T-cell (primary cell): ENCODE measurements around the gene MAN1C1. TPM values are rescaled to one million over a fixed set of nuclear protein-coding genes. Genes with fewer than 3 reads are reported as not detected.
A peak's percentile ranks its signal among the peaks of the same experiment; 100 is the strongest.

Source experiments
- ATAC-seq, 4 experiments: fragments of 200-7000 bp in 3 of 4; fragments of 150-1000 bp in 1 of 4; cut with Tn5 transposase; replicated peaks in 1 of 4; 1 replicate in 3 of 4; 2 replicates in 1 of 4; pipeline ENCODE4 v1.10.0; 2021; ENCODE audit warnings: moderate library complexity in 3 of 4, mild to moderate bottlenecking in 2 of 4, moderate number of reproducible peaks in 1 of 4
- CTCF ChIA-PET, 2 donors: fragments of 300-600 bp; sonication (Branson Sonifier 250); formaldehyde crosslinking; loops; one replicate each; lab custom pipeline; 2022; ENCODE audit warnings: antibody characterized with exemption in 2 of 2; lab: Charles Lee
- POLR2A ChIA-PET, 2 donors: fragments of 300-600 bp; sonication (Branson Sonifier 250); formaldehyde crosslinking; loops; one replicate each; lab custom pipeline; 2022; ENCODE audit warnings: antibody characterized with exemption in 2 of 2; lab: Charles Lee
- DNase-seq, 35 experiments: peaks; one replicate each; pipeline versions ENCODE4 v3.0.0 to v3.0.0-alpha.2; 2013 to 2023
- H3K27ac ChIP-seq: one replicate; pipeline ENCODE4 v1.5.1; 2013; ENCODE audit warnings: low read length
- H3K27me3 ChIP-seq, 2 experiments: replicated peaks in 1 of 2; 1 replicate in 1 of 2; 2 replicates in 1 of 2; pipeline versions ENCODE4 v1.6.1 to v1.7.0; 2013; ENCODE audit warnings: low read length in 1 of 2, mixed read lengths in 1 of 2; ENCODE audit not compliant: control insufficient read depth in 2 of 2, insufficient read depth in 2 of 2; ENCODE audit errors: extremely low read depth in 1 of 2
- H3K36me3 ChIP-seq, 2 donors: 1 replicate in 1 of 2; 2 replicates in 1 of 2; pipeline versions ENCODE4 v1.6.1 to v1.7.0; 2013; ENCODE audit warnings: low read length in 1 of 2; ENCODE audit not compliant: control insufficient read depth in 2 of 2, insufficient read depth in 1 of 2; ENCODE audit errors: extremely low read depth in 1 of 2
- H3K4me1 ChIP-seq, 2 experiments: 1 replicate in 1 of 2; 2 replicates in 1 of 2; pipeline versions ENCODE4 v1.6.1 to v1.7.0; 2013; ENCODE audit warnings: low read length in 2 of 2, mixed read lengths in 1 of 2; ENCODE audit not compliant: insufficient read depth in 2 of 2, control insufficient read depth in 1 of 2; ENCODE audit errors: extremely low read depth in 1 of 2
- H3K4me3 ChIP-seq, 2 donors: 1 replicate in 1 of 2; 2 replicates in 1 of 2; pipeline versions ENCODE4 v1.5.1 to v1.7.0; 2013; ENCODE audit warnings: mild to moderate bottlenecking in 2 of 2, low read length in 1 of 2, moderate library complexity in 1 of 2; ENCODE audit not compliant: control insufficient read depth in 1 of 2; ENCODE audit errors: extremely low read depth in 1 of 2
- H3K9me3 ChIP-seq: 2 replicates; pipeline ENCODE4 v1.7.0; 2013
- H3K27ac Mint-ChIP-seq, 2 donors: one replicate each; pipeline ENCODE4 v1.8.0; 2020 to 2021; ENCODE audit warnings: mild to moderate bottlenecking in 2 of 2, mixed read lengths in 2 of 2
- H3K27me3 Mint-ChIP-seq, 2 donors: one replicate each; pipeline ENCODE4 v1.8.0; 2021 to 2022; ENCODE audit warnings: mixed read lengths in 2 of 2
- H3K36me3 Mint-ChIP-seq: one replicate; pipeline ENCODE4 v1.8.0; 2021; ENCODE audit warnings: mixed read lengths
- H3K4me1 Mint-ChIP-seq, 3 donors: one replicate each; pipeline ENCODE4 v1.8.0; 2020 to 2022; ENCODE audit warnings: mixed read lengths in 3 of 3, mild to moderate bottlenecking in 1 of 3
- H3K4me3 Mint-ChIP-seq, 3 donors: one replicate each; pipeline ENCODE4 v1.8.0; 2020 to 2022; ENCODE audit warnings: mild to moderate bottlenecking in 3 of 3, mixed read lengths in 3 of 3, moderate library complexity in 3 of 3
- H3K9me3 Mint-ChIP-seq, 3 donors: one replicate each; pipeline ENCODE4 v1.8.0; 2020 to 2022; ENCODE audit warnings: mixed read lengths in 3 of 3
- WGBS: methylation state at CpG from one replicate; pipeline ENCODE4 v1.1.5; 2013; ENCODE audit warnings: missing lambda C conversion rate; ENCODE audit not compliant: insufficient coverage; 5-methylcytosine and 5-hydroxymethylcytosine counted together
- total RNA-seq, 35 experiments: library from RNA in 6 of 35; stranded (reverse) in 6 of 35; fragments of 120-200 nt in 1 of 35; gene quantifications; one replicate each; pipeline versions ENCODE4 v1.2.1 to v1.2.4 and lab custom pipeline; 2013 to 2026

The MAN1C1 gene
- total RNA-seq, 5 donors from 2014 or later (not counting 1 experiment from before 2014, with no cell fraction given) = 57.5 to 90.5 (median 65.5) TPM

DNA sequence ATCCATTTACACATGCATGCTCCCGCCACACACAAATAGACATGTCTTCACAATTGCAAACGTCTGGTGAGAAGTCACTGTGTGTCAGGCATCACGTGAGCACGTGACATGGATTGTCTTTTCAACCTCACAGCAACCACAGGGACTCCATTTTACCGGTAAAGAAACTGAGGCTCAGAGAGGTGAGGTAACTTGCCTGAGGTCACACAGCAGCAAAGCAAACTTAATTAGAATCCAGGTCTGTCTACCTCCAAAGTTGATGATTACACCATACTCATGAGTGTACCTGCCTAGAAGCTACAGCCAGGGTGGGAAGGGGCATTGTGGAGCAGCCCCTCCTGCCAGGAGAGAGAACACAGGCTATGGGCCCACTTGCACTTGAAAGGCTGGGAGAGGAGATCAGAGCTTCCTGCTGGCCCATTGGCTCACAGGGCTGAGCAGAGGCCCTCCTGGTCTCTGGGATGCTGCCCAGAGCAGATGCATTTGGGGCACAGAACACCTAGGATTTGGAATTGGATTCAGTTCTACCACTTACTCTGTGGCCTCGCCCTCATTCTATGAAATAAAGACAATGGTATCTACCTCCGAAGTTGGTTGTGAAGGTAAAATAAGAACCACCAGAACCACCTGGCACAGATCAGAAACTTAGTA, 139.0 kb downstream of the MAN1C1 start:
- Histone ChIP-seq H3K27me3 (no peaks in the 10 kb centered on the region), H3K4me1 (peaks cover 19 to 46% of the 10 kb centered on the region in 2 experiments), H3K27ac (no peak overlapping the region), H3K9me3 (no peaks in the 10 kb centered on the region), H3K4me3 (no peak overlapping the region), H3K36me3 (peaks cover 17 to 33% of the 10 kb centered on the region in 2 donors)
- CTCF ChIA-PET = no interaction called here
- Mint-ChIP-seq H3K9me3 (no peaks in the 10 kb centered on the region), H3K4me1 (peaks cover 44 to 67% (median 47%) of the 10 kb centered on the region in 3 donors), H3K36me3 (peaks cover 38% of the 10 kb centered on the region), H3K4me3 (peak overlapping the region in 1 of 3 donors; percentile 72), H3K27me3 (no peaks in the 10 kb centered on the region), H3K27ac (peak overlapping the region; percentile 93 to 94)
- POLR2A ChIA-PET = no interaction called here
- DNase-seq (no peak), ATAC-seq (no peak)
- WGBS = 90% methylated on average over 2 of the region's 7 CpGs

DNA sequence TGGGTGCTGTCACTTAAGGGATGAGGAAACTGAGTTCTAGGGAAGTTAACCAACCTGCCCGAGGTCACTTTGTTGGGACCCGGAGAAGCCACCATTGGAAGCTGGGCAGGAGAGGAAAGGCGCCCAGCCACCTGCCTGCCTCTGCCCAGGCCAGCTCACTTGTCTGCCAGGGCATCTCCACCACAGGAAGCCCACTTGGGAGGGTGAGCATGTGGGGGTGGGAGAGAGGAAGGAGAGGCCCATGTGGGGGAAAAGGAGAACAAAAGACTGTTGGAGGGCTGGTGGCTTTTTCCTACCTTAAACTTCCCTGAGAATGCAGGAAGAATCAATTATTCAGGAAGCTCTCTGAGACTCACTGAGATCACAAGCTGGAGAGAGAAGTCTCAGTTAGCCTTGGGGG, 139.6 kb downstream of the MAN1C1 start:
- ChIA-PET POLR2A (no interaction called here), CTCF (no interaction called here)
- no peaks in the 10 kb centered on the region for H3K27me3 ChIP-seq
- DNase-seq (no peak), ATAC-seq (no peak)
- peak overlapping the region in 1 of 3 donors; percentile 72 for H3K4me3 Mint-ChIP-seq
- H3K9me3 ChIP-seq = no peaks in the 10 kb centered on the region
- no peak overlapping the region for H3K4me3 ChIP-seq
- H3K27ac Mint-ChIP-seq = peak overlapping the region; percentile 53 to 93
- peaks cover 36% of the 10 kb centered on the region for H3K36me3 Mint-ChIP-seq
- H3K9me3 Mint-ChIP-seq = no peaks in the 10 kb centered on the region
- peaks cover 39 to 61% (median 47%) of the 10 kb centered on the region in 3 donors for H3K4me1 Mint-ChIP-seq
- peaks cover 19 to 46% of the 10 kb centered on the region in 2 experiments for H3K4me1 ChIP-seq
- H3K27ac ChIP-seq = no peak overlapping the region
- peaks cover 19 to 27% of the 10 kb centered on the region in 2 donors for H3K36me3 ChIP-seq
- WGBS = 42% methylated on average over 3 of the region's 3 CpGs
- H3K27me3 Mint-ChIP-seq = no peaks in the 10 kb centered on the region

DNA sequence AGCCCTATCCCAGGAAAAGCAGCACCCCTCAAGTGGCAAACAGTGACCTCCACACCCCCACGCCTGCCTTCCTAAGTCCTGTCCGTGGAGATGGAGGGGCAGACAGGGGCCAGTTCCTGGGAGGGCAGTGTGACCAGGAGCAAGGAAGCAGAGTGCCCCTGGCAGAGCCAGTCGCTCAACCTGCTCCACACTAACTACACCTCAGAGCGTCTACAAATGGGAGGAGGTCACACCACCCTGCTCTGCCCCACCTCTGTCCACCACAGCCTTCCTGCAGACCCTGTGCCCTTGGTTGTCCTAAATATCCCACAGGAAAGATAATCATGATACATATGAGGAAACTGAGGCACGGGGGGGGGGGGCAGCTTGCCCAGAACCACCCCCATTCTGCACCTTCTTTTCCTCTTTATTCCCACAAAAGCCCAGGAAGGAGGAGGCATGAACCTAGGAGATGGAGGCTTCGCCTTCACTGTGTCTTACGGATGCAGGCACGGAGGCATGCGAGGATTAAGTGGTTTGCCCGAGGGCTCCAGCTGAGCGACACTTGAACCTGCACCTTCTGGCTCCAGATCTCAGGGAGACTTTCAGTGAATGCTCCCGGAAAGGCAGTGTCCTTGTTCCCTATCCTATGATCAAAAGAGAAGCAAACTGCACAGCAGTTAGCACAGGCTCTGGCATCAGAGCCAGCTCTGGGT, 140.7 kb downstream of the MAN1C1 start:
- peaks cover 34 to 50% (median 40%) of the 10 kb centered on the region in 3 donors for H3K4me1 Mint-ChIP-seq
- no peaks in the 10 kb centered on the region for H3K9me3 ChIP-seq
- no peaks in the 10 kb centered on the region for H3K9me3 Mint-ChIP-seq
- H3K4me3 ChIP-seq = no peak overlapping the region
- H3K36me3 ChIP-seq = peaks cover 14 to 21% of the 10 kb centered on the region in 2 donors
- DNase-seq = no peak
- 96% methylated on average over 9 of the region's 12 CpGs for WGBS
- POLR2A ChIA-PET = interaction anchor here in 1 of 2 donors (0.5 kb wide), 1 partner anchor 45 kb away, joined by 5 read pairs; no protein-coding TSS in a partner anchor
- no peaks in the 10 kb centered on the region for H3K27me3 ChIP-seq
- H3K4me3 Mint-ChIP-seq = no peak overlapping the region
- no peaks in the 10 kb centered on the region for H3K27me3 Mint-ChIP-seq
- ATAC-seq = no peak
- CTCF ChIA-PET = interaction anchor here in 1 of 2 donors (0.5 kb wide), 1 partner anchor 191 kb away, joined by 4 read pairs; no protein-coding TSS in a partner anchor
- H3K27ac ChIP-seq = no peak overlapping the region
- H3K27ac Mint-ChIP-seq = peak overlapping the region in 1 of 2 donors; percentile 68
- peaks cover 32% of the 10 kb centered on the region for H3K36me3 Mint-ChIP-seq
- H3K4me1 ChIP-seq = peaks cover 19 to 46% of the 10 kb centered on the region in 2 experiments

DNA sequence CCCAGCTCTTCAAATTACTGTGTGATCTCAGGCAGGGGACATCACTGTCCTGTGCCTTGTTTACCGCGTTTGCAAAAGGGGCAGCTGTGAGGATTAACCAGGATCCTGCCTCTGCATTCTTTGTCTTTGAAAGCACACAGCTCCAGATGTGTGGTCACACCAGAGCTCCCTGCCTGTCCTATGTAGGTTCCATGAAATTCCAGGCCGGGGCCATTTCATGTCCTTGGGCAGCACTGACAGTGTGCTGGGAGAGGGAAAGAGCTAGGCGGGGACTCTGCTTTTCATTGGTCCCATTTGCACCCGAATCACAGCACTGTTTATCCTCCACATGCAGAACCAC, 141.2 kb downstream of the MAN1C1 start:
- ATAC-seq = no peak

DNA sequence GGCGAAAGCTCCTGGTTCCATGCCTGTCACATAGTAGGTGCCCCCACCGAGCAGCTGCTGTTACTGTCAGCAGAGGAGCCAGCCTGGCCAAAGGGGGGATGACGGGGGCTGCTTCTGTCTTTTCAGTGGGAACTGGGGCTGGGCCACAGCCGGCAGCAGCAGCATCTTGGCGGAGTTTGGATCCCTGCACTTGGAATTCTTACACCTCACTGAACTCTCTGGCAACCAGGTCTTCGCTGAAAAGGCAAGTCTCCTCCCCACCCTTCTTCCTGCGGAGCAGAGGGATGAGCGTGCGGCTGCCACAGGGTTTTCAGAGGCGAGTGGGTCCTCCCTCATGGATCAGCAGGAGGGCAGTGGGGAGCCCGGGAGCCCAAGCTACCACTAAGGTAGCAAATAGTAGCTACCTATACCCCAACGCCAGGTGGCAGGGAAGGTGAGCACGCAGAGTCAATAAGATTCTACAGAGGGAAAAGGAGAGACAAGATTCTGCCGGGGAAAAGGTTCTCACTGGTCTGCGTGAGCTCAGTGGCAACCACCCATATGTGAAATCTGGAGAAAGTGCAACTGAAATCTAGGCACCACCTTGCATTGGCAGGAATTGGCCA, 142.0 kb downstream of the MAN1C1 start:
- Mint-ChIP-seq H3K4me3 (no peak overlapping the region), H3K9me3 (no peaks in the 10 kb centered on the region), H3K36me3 (peaks cover 32% of the 10 kb centered on the region), H3K4me1 (peaks cover 30 to 38% (median 32%) of the 10 kb centered on the region in 3 donors), H3K27me3 (no peaks in the 10 kb centered on the region), H3K27ac (peak overlapping the region; percentile 34 to 52)
- H3K27ac ChIP-seq = no peak overlapping the region
- ATAC-seq = no peak
- no peak for DNase-seq
- no peaks in the 10 kb centered on the region for H3K27me3 ChIP-seq
- ChIA-PET CTCF (interaction anchor here (0.6 to 1.2 kb wide), 2 partner anchors 38 to 116 kb away, joined by 3 to 4 read pairs; no protein-coding TSS in a partner anchor), POLR2A (no interaction called here)
- no peak overlapping the region for H3K4me3 ChIP-seq
- no peaks in the 10 kb centered on the region for H3K9me3 ChIP-seq
- peaks cover 19 to 36% of the 10 kb centered on the region in 2 experiments for H3K4me1 ChIP-seq
- 99% methylated on average over 7 of the region's 15 CpGs for WGBS
- peaks cover 14 to 21% of the 10 kb centered on the region in 2 donors for H3K36me3 ChIP-seq

More for the DNA sequence above, 141.2 kb downstream of the MAN1C1 start:
- ChIA-PET CTCF (interaction anchor here in 1 of 2 donors (0.5 kb wide), 1 partner anchor 191 kb away, joined by 4 read pairs; no protein-coding TSS in a partner anchor), POLR2A (interaction anchor here in 1 of 2 donors (0.5 kb wide), 1 partner anchor 44 kb away, joined by 5 read pairs; no protein-coding TSS in a partner anchor)
- Histone ChIP-seq H3K36me3 (peaks cover 14 to 21% of the 10 kb centered on the region in 2 donors), H3K27ac (no peak overlapping the region), H3K4me3 (no peak overlapping the region), H3K4me1 (peaks cover 19 to 43% of the 10 kb centered on the region in 2 experiments), H3K9me3 (no peaks in the 10 kb centered on the region), H3K27me3 (no peaks in the 10 kb centered on the region)
- WGBS = 95% methylated on average over 3 of the region's 5 CpGs
- peaks cover 34 to 45% (median 39%) of the 10 kb centered on the region in 3 donors for H3K4me1 Mint-ChIP-seq
- H3K27ac Mint-ChIP-seq = peak overlapping the region in 1 of 2 donors; percentile 39
- no peak overlapping the region for H3K4me3 Mint-ChIP-seq
- peaks cover 35% of the 10 kb centered on the region for H3K36me3 Mint-ChIP-seq
- H3K27me3 Mint-ChIP-seq = no peaks in the 10 kb centered on the region
- no peaks in the 10 kb centered on the region for H3K9me3 Mint-ChIP-seq
- DNase-seq = no peak

DNA sequence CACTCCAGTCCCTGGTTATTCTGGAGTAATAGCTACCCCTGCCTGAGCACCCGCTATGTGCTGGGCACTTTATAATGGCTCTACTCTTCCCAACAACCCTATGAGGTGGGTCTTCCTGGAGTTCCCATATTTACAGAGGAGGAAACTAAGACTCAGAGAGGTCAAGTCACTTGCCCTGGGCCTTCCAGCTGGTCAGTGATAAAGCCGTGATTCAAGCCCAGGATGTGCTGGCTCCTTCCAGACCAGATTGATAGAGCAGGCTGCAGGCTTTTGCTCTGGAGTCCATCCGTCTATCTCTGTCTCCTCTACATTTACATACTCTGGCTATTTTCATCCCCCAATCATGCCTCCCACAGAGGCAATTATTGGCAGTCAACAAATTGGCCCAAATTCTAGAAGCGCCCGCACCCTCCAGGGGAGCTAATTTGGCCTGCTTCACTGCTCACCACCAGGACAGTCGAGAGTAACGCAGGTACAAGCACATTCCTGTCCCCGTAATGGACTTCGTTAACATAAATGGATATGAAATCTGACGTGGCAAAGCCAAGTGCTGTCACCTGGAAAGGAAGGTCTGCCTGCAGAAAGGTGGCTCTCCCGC, 143.6 kb downstream of the MAN1C1 start:
- POLR2A ChIA-PET = no interaction called here

More for the DNA sequence above, 143.6 kb downstream of the MAN1C1 start:
- H3K36me3 ChIP-seq = peaks cover 14 to 18% of the 10 kb centered on the region in 2 donors
- DNase-seq = no peak
- Mint-ChIP-seq H3K27me3 (no peaks in the 10 kb centered on the region), H3K4me3 (no peak overlapping the region), H3K36me3 (peaks cover 30% of the 10 kb centered on the region), H3K27ac (peak overlapping the region; percentile 47 to 68), H3K4me1 (peaks cover 18 to 21% (median 19%) of the 10 kb centered on the region in 3 donors), H3K9me3 (no peaks in the 10 kb centered on the region)
- no peak for ATAC-seq
- CTCF ChIA-PET = no interaction called here
- no peaks in the 10 kb centered on the region for H3K9me3 ChIP-seq
- peaks cover 10 to 22% of the 10 kb centered on the region in 2 experiments for H3K4me1 ChIP-seq
- H3K4me3 ChIP-seq = no peak overlapping the region
- WGBS = 95% methylated on average over 10 of the region's 11 CpGs
- no peak overlapping the region for H3K27ac ChIP-seq
- no peaks in the 10 kb centered on the region for H3K27me3 ChIP-seq
